GM12878 (cell line): ENCODE measurements around the gene LRRC7.

Source experiments
- EZH2 ChIP-seq: IDR thresholded peaks from 2 replicates; pipeline ENCODE4 v1.6.1; 2012; ENCODE audit warnings: low read depth, mild to moderate bottlenecking, control low read depth, inconsistent platforms, low read length, borderline replicate concordance; ENCODE audit not compliant: control insufficient read depth
- FOXM1 ChIP-seq: IDR thresholded peaks from 2 replicates; pipeline ENCODE4 v1.6.1; 2012; ENCODE audit warnings: low read depth, mild to moderate bottlenecking, inconsistent platforms, low read length, moderate library complexity
- GABPA ChIP-seq: IDR thresholded peaks from 2 replicates; pipeline ENCODE4 v1.6.1; 2014; ENCODE audit warnings: antibody characterized with exemption, low read depth, mild to moderate bottlenecking, inconsistent platforms
- POLR2A ChIP-seq: IDR thresholded peaks from 2 replicates; pipeline ENCODE4 v1.6.1; 2011; ENCODE audit warnings: low read depth, mild to moderate bottlenecking, low read length
- POLR2AphosphoS5 ChIP-seq: IDR thresholded peaks from 2 replicates; pipeline ENCODE4 v1.6.1; 2011; ENCODE audit warnings: mild to moderate bottlenecking, low read length, inconsistent platforms
- RAD21 ChIP-seq: IDR thresholded peaks from 2 replicates; pipeline ENCODE4 v1.6.1; 2011; ENCODE audit warnings: mild to moderate bottlenecking, low read depth, low read length, moderate library complexity; ENCODE audit not compliant: insufficient read depth
- RELA ChIP-seq: fragments of 450-650 bp; IDR thresholded peaks from 2 replicates; pipeline ENCODE4 v1.8.0; 2014; ENCODE audit warnings: borderline replicate concordance; ENCODE audit not compliant: partially characterized antibody
- TF ChIP-seq, protein P1 (sequence below), 3 experiments: IDR thresholded peaks in 2 of 3; conservative IDR thresholded peaks in 1 of 3; 2 replicates each; pipeline ENCODE4 v1.5.1; 2011; ENCODE audit warnings: low read depth in 3 of 3, low read length in 3 of 3, mild to moderate bottlenecking in 3 of 3, control low read depth in 2 of 3, moderate library complexity in 2 of 3, inconsistent platforms in 1 of 3, mixed read lengths in 1 of 3; ENCODE audit not compliant: control insufficient read depth in 2 of 3, insufficient read depth in 1 of 3; ENCODE audit errors: extremely low read depth in 1 of 3
- TF ChIP-seq, protein P2 (sequence below): IDR thresholded peaks from 2 replicates; pipeline ENCODE4 v1.6.1; 2012; ENCODE audit warnings: improper control_type of control experiment, low read depth, low read length; ENCODE audit not compliant: insufficient replicate concordance
- TF ChIP-seq, protein P3 (sequence below): fragments of 450-650 bp; conservative IDR thresholded peaks from 2 replicates; pipeline ENCODE4 v1.6.1; 2017; ENCODE audit warnings: mild to moderate bottlenecking, moderate library complexity

DNA sequence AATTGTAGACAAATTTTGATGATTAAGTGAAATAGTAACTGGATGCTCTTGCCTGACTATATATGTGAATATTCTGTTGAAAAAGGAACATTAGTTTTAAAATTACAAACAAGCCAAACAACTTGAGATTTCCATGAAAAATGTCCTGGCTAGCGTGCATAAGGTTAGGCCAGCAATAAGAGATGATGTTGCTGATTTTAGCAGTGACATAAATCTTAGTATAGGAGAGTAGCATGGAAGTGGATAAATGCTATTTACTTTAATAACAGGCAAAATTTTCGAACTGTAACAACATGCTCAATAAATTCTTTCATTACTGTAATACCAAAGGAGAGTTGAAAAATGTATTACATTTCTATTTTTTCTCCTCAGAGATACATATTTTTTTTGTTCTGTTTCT is 266.6 kb downstream of the LRRC7 start:
- TF ChIP-seq EZH2 (no peak), POLR2A (no peak), POLR2AphosphoS5 (no peak), RAD21 (no peak), GABPA (no peak), RELA (no peak), FOXM1 (no peak)
- TF ChIP-seq, protein P1, sequence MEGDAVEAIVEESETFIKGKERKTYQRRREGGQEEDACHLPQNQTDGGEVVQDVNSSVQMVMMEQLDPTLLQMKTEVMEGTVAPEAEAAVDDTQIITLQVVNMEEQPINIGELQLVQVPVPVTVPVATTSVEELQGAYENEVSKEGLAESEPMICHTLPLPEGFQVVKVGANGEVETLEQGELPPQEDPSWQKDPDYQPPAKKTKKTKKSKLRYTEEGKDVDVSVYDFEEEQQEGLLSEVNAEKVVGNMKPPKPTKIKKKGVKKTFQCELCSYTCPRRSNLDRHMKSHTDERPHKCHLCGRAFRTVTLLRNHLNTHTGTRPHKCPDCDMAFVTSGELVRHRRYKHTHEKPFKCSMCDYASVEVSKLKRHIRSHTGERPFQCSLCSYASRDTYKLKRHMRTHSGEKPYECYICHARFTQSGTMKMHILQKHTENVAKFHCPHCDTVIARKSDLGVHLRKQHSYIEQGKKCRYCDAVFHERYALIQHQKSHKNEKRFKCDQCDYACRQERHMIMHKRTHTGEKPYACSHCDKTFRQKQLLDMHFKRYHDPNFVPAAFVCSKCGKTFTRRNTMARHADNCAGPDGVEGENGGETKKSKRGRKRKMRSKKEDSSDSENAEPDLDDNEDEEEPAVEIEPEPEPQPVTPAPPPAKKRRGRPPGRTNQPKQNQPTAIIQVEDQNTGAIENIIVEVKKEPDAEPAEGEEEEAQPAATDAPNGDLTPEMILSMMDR (IDR thresholded peaks at IDR 0.05 in 2 of 3, conservative IDR thresholded peaks at IDR 0.05 in 1 of 3; ENCODE audit: control insufficient read depth in 2 of 3, extremely low read depth in 1 of 3, insufficient read depth in 1 of 3, low read depth in 3 of 3, low read length in 3 of 3): no peak
- TF ChIP-seq, protein P2, sequence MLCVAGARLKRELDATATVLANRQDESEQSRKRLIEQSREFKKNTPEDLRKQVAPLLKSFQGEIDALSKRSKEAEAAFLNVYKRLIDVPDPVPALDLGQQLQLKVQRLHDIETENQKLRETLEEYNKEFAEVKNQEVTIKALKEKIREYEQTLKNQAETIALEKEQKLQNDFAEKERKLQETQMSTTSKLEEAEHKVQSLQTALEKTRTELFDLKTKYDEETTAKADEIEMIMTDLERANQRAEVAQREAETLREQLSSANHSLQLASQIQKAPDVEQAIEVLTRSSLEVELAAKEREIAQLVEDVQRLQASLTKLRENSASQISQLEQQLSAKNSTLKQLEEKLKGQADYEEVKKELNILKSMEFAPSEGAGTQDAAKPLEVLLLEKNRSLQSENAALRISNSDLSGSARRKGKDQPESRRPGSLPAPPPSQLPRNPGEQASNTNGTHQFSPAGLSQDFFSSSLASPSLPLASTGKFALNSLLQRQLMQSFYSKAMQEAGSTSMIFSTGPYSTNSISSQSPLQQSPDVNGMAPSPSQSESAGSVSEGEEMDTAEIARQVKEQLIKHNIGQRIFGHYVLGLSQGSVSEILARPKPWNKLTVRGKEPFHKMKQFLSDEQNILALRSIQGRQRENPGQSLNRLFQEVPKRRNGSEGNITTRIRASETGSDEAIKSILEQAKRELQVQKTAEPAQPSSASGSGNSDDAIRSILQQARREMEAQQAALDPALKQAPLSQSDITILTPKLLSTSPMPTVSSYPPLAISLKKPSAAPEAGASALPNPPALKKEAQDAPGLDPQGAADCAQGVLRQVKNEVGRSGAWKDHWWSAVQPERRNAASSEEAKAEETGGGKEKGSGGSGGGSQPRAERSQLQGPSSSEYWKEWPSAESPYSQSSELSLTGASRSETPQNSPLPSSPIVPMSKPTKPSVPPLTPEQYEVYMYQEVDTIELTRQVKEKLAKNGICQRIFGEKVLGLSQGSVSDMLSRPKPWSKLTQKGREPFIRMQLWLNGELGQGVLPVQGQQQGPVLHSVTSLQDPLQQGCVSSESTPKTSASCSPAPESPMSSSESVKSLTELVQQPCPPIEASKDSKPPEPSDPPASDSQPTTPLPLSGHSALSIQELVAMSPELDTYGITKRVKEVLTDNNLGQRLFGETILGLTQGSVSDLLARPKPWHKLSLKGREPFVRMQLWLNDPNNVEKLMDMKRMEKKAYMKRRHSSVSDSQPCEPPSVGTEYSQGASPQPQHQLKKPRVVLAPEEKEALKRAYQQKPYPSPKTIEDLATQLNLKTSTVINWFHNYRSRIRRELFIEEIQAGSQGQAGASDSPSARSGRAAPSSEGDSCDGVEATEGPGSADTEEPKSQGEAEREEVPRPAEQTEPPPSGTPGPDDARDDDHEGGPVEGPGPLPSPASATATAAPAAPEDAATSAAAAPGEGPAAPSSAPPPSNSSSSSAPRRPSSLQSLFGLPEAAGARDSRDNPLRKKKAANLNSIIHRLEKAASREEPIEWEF: no peak
- TF ChIP-seq, protein P3, sequence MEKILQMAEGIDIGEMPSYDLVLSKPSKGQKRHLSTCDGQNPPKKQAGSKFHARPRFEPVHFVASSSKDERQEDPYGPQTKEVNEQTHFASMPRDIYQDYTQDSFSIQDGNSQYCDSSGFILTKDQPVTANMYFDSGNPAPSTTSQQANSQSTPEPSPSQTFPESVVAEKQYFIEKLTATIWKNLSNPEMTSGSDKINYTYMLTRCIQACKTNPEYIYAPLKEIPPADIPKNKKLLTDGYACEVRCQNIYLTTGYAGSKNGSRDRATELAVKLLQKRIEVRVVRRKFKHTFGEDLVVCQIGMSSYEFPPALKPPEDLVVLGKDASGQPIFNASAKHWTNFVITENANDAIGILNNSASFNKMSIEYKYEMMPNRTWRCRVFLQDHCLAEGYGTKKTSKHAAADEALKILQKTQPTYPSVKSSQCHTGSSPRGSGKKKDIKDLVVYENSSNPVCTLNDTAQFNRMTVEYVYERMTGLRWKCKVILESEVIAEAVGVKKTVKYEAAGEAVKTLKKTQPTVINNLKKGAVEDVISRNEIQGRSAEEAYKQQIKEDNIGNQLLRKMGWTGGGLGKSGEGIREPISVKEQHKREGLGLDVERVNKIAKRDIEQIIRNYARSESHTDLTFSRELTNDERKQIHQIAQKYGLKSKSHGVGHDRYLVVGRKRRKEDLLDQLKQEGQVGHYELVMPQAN: no peak
